Kidney (tissue), 14 donors: ENCODE measurements around the gene PARP6. TPM values are rescaled to one million over a fixed set of nuclear protein-coding genes. Genes with fewer than 3 reads are reported as not detected.

Experiments used
- DNase-seq, 5 donors: peaks; one replicate each; pipeline ENCODE4 v3.0.0-alpha.2; 2013 to 2020
- FAIRE-seq: peaks from 2 replicates; lab custom pipeline; 2012; peaks lifted over from hg19 to GRCh38; lab: Jason Lieb, UNC
- H3K27ac ChIP-seq, 2 donors: one replicate each; pipeline ENCODE4 v1.7.0; 2013; ENCODE audit warnings: low read depth in 2 of 2, low read length in 2 of 2, inconsistent platforms in 1 of 2
- H3K27me3 ChIP-seq: one replicate; pipeline ENCODE4 v1.7.1; 2013; ENCODE audit warnings: low read length, inconsistent platforms; ENCODE audit not compliant: control insufficient read depth, insufficient read depth
- H3K36me3 ChIP-seq, 3 donors: one replicate each; pipeline versions ENCODE4 v1.7.0 to v1.7.1; 2013; ENCODE audit warnings: low read length in 3 of 3, control low read depth in 1 of 3, inconsistent platforms in 1 of 3; ENCODE audit not compliant: insufficient read depth in 3 of 3, control insufficient read depth in 2 of 3
- H3K4me1 ChIP-seq, 3 donors: one replicate each; pipeline versions ENCODE4 v1.7.0 to v1.7.1; 2013; ENCODE audit warnings: low read length in 3 of 3, inconsistent platforms in 1 of 3, low read depth in 1 of 3; ENCODE audit not compliant: control insufficient read depth in 2 of 3, insufficient read depth in 2 of 3
- H3K4me3 ChIP-seq, 3 donors: one replicate each; pipeline versions ENCODE4 v1.7.0 to v1.8.1; 2013; ENCODE audit warnings: low read length in 3 of 3, control low read depth in 1 of 3, inconsistent platforms in 1 of 3
- H3K9ac ChIP-seq, 3 donors: one replicate each; pipeline versions ENCODE4 v1.7.0 to v1.7.1; 2013; ENCODE audit warnings: low read length in 3 of 3, control low read depth in 1 of 3, inconsistent platforms in 1 of 3
- H3K9me3 ChIP-seq, 3 donors: one replicate each; pipeline versions ENCODE4 v1.7.0 to v1.7.1; 2013; ENCODE audit warnings: low read length in 3 of 3, control low read depth in 1 of 3, inconsistent platforms in 1 of 3; ENCODE audit not compliant: control insufficient read depth in 2 of 3, insufficient read depth in 1 of 3
- intact Hi-C: fragments of 100-400 bp; cut with DNase I; formaldehyde crosslinking; loops from one replicate; pipeline ENCODE4 v1.11.1; 2022
- polyA plus RNA-seq: library from polyadenylated mRNA; stranded (reverse); fragments of 350-450 nt; fragmentation: Illumina TruSeq; extraction: RNeasy Lipid Tissue Mini Kit (QIAGEN cat#74804); gene quantifications from one replicate; pipeline ENCODE4 v1.2.3, GENCODE V29; 2014; ENCODE audit warnings: low read depth, low replicate concordance; ENCODE audit not compliant: insufficient read depth
- total RNA-seq: library from RNA; stranded (reverse); fragmentation: NEBNext Ultra II Directional; extraction: Animal tissue kit (Norgen Biotek cat#: 25700); gene quantifications from one replicate; pipeline ENCODE4 v1.2.1, GENCODE V29; 2021
- TF ChIP-seq, protein P1 (sequence below): IDR thresholded peaks from 3 replicates; pipeline ENCODE4 v1.5.1; 2012; ENCODE audit warnings: mild to moderate bottlenecking, moderate library complexity, borderline replicate concordance; ENCODE audit not compliant: insufficient read depth; ENCODE audit errors: extremely low read depth
- donor health status: control.
- donor health status: control.
- donor health status: control.
- donor health status: control.
- donor health status: control.
- donor health status: DM: yes; HTN: yes; CAD: no.
- donor health status: Normal renal cell carcinoma (clear cell type).

The PARP6 gene
- total and polyA plus RNA-seq, 2 donors from 2014 or later: 50.4 to 69.7 TPM

DNA sequence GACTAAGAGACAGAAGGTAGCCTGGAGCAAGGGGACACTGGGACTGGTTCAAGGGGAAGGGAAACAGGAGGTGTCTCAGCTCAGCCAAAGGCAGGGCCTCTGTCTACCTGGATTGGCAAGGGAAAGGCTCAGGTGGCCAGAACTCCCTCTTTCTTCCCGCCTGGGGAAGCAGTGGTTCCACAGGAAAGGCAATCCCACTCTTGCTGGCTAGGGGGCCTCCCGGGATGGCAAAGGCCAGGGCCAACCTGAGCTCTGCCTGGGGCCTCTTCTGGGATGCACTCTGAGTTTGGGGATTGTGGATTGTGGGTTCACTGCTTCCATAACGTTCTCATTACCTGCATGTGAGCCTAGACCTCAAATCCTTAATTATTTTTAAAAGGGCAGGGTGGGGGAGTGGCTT lies 13.0 kb upstream of the PARP6 start:
- Histone ChIP-seq H3K9me3 (no peaks in the 10 kb centered on the region), H3K4me1 (peaks cover 0 to 11% (median 10%) of the 10 kb centered on the region in 3 donors), H3K4me3 (no peak overlapping the region), H3K27me3 (no peaks in the 10 kb centered on the region), H3K36me3 (no peaks in the 10 kb centered on the region), H3K27ac (no peak overlapping the region), H3K9ac (no peak overlapping the region)
- no peak for DNase-seq
- TF ChIP-seq, protein P1, sequence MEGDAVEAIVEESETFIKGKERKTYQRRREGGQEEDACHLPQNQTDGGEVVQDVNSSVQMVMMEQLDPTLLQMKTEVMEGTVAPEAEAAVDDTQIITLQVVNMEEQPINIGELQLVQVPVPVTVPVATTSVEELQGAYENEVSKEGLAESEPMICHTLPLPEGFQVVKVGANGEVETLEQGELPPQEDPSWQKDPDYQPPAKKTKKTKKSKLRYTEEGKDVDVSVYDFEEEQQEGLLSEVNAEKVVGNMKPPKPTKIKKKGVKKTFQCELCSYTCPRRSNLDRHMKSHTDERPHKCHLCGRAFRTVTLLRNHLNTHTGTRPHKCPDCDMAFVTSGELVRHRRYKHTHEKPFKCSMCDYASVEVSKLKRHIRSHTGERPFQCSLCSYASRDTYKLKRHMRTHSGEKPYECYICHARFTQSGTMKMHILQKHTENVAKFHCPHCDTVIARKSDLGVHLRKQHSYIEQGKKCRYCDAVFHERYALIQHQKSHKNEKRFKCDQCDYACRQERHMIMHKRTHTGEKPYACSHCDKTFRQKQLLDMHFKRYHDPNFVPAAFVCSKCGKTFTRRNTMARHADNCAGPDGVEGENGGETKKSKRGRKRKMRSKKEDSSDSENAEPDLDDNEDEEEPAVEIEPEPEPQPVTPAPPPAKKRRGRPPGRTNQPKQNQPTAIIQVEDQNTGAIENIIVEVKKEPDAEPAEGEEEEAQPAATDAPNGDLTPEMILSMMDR: no peak
- FAIRE-seq: no peak
- intact Hi-C loops: no loop called here

DNA sequence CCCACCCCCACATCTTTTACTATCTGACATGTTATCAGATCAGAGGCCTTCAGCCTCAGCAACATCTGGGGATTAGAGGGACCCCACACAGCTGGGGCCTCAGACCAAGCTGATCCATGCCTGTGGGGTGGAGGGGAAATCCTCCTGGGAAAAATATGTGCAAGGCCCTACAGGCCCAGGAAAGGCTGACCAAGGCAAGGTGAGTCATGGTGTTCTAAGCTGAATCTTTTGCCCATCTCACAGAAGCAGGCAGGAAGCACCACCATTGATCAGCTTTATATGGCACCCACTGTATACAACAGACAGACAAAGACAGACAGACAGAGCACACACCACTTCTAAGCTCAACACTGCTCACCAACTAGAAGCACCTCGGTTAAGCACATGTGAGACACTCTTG lies 12.4 kb upstream of the PARP6 start:
- intact Hi-C loops: no loop called here
- H3K9me3 ChIP-seq: no peaks in the 10 kb centered on the region
- no peak overlapping the region for H3K9ac ChIP-seq
- FAIRE-seq (no peak), DNase-seq (no peak)
- no peaks in the 10 kb centered on the region for H3K27me3 ChIP-seq
- TF ChIP-seq, protein P1: no peak
- peaks cover 0 to 15% (median 13%) of the 10 kb centered on the region in 3 donors for H3K4me1 ChIP-seq
- no peak overlapping the region for H3K27ac ChIP-seq
- no peaks in the 10 kb centered on the region for H3K36me3 ChIP-seq
- H3K4me3 ChIP-seq: no peak overlapping the region

DNA sequence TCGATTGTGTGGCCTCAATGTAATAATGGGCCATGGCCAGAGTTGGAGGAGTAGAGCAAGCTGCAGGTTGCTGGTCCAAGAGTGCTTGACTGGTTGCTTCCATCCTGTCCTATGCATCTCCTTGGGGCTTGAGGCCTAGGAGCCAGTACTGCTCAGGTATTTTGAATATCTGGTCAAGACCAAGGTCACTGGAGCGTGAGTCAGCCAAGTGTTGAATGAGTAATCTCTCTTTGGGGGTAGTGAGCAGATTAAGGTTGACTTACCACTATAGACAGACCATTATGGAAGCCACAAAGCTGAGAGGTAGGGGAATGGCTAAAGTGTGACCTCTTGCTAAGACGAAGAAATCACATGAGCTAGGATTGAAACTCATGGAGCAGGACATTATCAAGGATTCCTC lies 9.4 kb upstream of the PARP6 start:
- Histone ChIP-seq H3K27me3 (no peaks in the 10 kb centered on the region), H3K9ac (no peak overlapping the region), H3K36me3 (no peaks in the 10 kb centered on the region), H3K9me3 (no peaks in the 10 kb centered on the region), H3K4me3 (no peak overlapping the region), H3K27ac (no peak overlapping the region), H3K4me1 (peaks cover 0 to 16% (median 10%) of the 10 kb centered on the region in 3 donors)
- FAIRE-seq (no peak), DNase-seq (no peak)
- intact Hi-C loops: no loop called here
- TF ChIP-seq, protein P1: no peak

DNA sequence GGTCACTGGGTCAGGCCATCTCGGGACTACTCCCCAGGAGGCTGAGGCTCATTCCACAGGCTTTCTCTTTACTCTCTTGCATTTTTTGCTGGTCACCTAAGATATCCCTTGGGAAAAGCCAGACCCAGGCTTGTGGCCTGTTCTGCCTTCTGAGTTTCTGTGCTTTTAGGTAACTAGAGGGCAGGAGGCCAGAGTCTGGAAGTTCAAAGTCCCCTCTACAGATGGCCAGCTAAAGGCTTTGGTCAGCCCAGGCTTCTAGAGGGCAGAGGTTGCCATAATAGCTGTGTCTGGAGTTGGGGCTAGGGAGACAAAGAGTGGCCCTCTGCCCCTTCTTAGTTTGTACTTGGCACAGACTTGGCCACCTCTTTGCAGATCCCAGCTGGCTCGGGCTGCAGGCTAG lies 8.4 kb upstream of the PARP6 start:
- FAIRE-seq (no peak), DNase-seq (no peak)
- H3K4me1 ChIP-seq: peaks cover 0 to 16% (median 10%) of the 10 kb centered on the region in 3 donors
- peak overlapping the region in 1 of 2 donors; percentile 20 for H3K27ac ChIP-seq
- intact Hi-C loops: no loop called here
- no peaks in the 10 kb centered on the region for H3K9me3 ChIP-seq
- TF ChIP-seq, protein P1: no peak
- H3K4me3 ChIP-seq: no peak overlapping the region
- H3K27me3 ChIP-seq: no peaks in the 10 kb centered on the region
- no peaks in the 10 kb centered on the region for H3K36me3 ChIP-seq
- no peak overlapping the region for H3K9ac ChIP-seq
